GM19467 (cell line): Measurements from ENCODE around the gene PRKCA.

Experiments used
- ATAC-seq: cut with Tn5 transposase; IDR thresholded peaks from one replicate; pipeline ENCODE4 v1.9.1; 2021; ENCODE audit warnings: mild to moderate bottlenecking, moderate library complexity; ENCODE audit not compliant: unreplicated experiment

Gene PRKCA

DNA sequence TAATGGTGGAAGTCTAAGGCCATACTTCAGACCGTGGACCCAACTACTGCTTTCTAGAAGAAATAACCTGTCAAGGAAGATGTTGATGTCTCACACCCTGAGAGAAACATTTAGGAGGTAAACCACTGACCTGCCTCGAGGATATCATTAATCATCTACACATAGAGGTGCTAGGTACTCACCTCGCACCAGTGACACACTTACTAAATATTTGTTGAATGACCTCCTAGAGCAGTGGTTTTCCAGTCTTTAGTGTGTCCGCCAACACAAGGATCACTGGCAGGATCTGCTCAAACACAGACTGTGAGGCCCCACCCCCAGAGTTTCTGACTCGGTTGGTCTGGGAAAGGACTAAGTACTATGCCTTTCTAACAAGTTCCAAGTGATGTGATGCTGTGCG, 335.1 kb downstream of the PRKCA start:
- no peak for ATAC-seq

DNA sequence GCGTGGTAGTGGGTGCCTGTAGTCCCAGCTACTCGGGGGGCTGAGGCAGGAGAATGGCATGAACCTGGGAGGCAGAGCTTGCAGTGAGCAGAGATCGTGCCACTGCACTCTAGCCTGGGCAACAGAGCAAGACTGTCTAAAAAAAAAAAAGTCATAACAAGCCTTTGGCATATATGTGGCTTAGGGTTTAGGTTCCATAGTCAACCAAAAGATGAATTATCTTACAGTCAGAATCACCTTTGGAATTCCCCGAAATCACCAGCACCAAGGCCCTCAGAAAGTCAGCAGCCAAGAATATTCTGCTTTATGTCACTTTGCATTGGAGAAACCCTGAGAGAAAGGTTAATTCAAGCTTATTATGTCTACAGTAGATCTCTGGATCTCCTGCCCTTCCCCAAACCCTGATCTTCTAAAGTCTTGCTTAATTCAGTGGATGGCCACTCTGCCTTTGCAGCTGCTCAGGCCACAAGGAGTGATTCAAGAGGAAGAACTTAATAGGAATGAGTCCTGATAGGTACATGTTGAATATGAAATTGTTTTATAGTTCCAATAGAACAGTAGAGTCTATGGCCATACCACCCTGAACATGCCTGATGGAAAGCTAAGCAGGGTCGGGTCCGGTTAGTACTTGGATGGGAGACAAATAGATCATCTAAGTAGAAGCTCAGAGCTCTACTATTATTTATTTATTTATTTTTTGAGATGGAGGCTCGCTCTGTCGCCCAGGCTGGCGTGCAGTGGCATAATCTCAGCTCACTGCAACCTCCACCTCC, 336.5 kb downstream of the PRKCA start:
- ATAC-seq = no peak

DNA sequence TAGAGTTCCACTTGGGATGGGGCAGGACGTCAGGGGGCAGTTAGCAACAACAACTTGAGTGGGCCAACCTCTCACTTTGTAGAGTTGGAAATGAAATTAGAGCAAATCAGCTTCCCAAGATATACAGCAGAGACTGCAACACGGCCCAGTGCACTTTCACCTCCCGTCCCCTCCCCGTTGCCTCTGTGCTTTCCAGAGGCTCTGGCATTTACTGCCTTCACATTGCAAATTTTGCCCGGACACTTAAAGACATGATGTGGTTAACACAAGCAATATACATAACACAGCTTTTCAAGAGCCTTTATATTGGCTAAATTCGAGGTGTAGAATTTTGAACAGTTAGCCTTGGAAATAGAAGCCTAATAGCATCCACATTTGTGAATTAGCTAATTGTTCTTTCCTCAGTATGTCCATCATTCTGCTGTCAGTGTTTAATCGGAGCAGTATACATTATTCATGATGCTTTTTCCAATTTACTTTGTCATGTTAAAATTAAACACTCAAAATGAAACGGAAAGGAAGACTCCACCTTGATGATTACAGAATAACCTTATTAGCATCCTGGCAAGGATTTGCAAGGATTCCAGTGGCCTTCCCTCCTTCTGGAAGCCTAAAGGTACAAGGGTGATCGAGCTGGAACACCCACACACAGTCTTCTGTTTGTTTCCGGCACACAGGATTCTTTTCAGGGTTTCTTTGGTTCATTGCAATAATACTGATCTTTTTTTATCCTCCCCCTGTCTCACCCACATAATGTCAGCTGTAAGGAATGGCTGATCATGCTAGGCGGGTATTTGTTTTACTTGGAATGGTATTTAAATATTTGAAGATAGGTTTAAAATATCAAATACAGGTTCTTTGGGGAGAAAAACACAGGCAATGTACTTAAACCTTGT, 341.6 kb downstream of the PRKCA start:
- no peak for ATAC-seq

DNA sequence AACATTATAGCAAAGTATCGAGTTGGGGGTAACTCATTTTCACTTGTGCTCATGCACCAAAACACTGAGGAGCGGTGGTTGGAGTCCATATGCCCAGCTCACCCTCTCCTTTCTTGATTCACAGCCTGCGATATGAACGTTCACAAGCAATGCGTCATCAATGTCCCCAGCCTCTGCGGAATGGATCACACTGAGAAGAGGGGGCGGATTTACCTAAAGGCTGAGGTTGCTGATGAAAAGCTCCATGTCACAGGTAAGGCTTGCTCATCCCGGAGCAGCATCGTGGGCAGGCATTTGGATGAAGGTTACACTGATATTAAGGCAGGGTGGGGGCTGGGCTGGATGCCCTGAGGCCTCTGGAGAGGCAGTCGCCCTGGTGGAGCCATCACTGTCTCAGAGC, 342.8 kb downstream of the PRKCA start:
- ATAC-seq = no peak

DNA sequence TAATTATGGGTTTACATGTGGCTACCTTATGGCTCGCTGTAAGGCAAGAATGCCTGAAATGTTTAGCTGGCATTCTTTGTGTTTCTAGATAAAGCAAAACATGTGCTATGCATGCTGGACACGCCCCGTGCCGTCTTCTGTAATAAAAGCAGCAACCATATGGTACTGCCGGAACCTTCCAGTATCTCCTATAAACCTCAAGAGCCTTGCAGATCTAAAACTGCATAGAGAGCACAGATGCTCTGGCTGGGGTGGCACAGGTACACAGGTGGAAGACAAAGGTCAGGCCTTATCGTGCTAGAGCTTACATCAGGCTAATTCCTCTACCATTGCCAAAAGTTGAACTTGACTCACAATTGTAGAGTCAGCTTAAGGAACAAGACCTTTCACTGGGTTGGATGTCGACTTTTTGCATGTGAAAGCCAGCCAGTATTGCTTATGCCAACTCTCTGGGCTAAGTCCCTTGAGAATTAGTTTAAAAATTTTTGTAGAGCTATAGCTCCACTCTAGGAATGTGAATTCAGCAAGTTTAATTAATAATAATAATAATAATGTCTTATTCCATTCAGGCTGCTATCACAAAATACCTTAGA, 345.1 kb downstream of the PRKCA start:
- ATAC-seq = no peak

DNA sequence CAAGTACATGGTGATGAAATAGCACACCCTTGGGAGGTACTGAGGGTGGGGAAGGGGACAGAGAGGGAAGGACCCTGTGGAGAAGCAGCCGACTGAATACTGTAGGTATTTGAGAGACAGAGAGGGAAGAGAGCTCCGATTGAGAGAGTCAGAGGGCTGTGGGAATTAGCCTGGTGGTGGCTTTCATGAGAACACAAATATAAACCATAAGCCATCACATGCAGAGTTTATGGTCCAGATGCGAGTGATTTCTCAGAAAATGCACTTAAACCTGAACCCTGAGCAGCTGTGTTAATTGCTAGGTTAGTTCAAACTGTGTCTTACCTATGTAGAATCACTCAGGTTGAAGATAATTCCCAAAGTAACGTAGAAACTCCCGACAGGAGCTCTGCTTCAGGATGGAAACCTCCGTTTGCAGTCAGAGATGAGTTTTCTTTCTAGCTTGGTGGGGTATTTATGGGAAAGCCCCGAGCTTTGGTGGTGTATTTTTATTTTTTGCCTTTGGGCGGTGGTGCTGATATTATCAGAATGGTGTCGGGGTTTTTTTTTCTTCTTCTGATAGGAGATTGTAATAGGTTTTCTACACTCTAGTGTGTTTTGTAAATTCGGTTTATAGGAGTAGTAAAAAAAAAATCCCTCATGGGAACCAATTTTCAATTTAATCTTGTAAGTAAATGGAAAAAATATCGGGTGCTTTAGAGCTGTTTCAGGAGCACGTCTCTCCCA, 347.6 kb downstream of the PRKCA start:
- ATAC-seq = no peak

DNA sequence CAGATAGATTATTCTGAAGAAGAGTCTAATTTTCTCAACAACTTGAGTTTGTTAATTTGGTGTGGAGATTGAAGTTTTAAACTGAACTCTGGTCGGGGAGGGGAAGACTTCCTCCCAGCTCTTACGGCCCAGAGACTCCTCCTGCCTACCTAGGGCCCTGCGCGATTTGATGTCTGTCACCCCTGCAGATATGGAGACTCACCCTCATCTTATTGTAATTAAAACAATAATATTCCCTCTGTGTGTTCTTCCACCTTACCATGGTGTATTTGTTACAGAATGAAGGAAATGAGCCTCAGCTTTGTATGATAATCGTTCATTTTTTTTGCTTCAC, 348.1 kb downstream of the PRKCA start:
- ATAC-seq = no peak

DNA sequence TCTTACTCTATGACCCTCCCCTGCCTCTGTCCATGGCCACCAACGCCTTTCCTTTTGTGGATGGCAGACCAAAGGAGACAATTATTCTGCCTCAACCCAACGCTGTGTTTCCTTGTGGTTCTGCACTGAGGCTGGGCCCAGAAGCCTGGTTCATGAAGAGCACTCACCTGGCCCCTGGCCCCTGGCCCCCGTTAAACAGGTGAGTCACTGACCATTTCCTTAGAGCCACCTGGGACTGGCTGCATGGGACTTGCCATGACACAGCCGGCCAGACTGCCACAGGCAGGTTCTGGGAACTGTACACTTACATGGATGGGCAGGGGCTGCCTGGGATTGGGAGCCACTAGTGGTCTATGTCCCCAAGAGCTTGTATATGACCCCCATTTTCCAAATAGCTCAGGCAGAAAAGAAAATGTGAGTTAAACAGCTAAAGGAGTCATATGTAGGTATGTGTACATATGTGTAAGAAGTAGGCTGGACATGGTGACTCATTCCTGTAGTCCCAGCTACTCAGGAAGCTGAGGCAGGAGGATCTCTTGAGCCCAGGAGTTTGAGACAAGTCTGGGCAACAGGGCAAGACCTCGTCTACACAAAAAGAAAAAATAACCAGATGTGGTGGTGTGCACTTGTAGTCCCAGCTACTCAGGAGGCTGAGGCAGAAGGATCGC, 350.6 kb downstream of the PRKCA start:
- ATAC-seq = no peak

DNA sequence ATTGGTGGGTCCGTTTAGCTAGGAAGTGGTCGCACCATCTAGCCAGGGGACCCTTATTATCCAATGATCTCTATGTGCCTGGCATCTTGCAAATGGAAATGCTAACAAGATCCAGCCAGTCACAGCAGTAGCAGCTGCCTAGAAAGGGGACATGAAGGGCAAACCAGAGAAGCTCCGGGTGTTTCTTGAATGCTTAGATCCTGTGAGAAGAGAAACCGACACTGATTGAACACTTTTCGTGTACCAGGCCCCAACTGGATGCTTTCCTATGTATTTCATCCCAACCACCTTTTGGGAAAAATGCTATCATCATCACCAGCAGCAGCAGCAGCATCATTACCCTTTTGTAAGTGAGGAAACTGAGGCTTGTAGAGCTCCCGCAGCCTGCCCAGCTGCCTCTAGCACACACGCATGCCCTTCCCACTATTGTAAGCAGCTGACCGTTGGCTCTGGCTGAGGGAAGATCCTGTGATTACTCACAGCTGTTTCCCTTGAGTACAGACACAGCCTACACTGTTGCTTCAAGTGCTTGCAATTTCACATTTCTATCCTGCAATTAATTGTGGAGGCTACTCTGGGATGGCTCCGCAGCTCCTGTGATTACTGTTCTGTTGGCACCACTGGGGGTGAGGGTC, 351.8 kb downstream of the PRKCA start:
- no peak for ATAC-seq

DNA sequence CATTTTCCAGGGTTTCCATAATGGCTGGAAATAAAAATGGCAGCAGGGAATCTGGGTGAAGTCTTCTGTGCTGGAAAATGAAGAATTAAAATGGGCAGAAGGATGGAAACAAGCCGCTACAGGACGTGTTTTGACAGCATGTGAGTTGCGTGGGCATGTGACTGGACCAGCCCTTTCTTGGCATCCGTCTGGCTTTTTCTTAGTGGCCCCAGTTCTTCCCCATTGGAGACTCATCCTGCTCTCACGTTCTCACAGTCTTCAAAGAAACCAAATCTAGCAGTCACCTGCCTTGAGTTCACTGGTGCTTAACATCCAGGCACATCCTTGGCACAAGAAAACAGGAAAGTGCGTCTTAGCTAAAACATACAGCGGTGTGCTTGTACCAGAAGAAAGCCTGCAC, 352.4 kb downstream of the PRKCA start:
- no peak for ATAC-seq

DNA sequence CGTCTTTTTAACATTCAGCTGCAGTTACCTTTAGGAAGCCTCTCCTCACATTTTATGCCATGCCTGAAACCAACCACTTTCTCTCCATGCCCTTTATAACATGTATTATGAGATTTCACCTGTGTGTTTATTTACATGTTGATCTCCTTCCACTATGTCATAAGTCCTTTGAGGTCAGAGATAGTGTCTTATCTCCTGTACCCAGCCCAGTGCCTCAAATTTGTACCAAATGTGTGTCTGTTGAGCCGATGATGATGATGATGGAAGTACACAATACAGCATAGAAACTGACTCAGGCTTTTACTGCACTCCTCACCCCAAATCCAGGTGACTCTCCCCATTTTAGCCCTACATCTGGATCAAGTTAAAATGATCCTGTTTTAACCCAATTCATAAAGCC, 353.0 kb downstream of the PRKCA start:
- ATAC-seq = no peak

DNA sequence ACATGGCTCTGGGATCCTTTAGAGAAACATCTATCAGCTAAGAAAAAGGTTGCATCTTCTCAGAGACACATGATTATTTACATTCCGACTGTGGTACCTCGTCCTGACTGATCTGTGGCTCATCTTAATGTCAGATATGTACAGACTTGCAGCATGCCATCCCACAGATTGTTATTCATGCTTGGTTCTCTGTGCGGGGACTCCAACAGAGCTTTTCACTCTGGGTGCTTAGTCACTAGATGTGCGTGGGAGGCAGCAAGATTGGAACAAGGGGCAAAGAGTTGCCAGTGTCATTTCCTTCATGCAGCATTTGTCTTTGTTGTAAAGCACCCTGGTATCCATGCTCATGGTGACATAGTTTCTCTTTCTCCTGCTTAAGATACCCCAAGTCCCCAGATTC, 353.4 kb downstream of the PRKCA start:
- no peak for ATAC-seq

DNA sequence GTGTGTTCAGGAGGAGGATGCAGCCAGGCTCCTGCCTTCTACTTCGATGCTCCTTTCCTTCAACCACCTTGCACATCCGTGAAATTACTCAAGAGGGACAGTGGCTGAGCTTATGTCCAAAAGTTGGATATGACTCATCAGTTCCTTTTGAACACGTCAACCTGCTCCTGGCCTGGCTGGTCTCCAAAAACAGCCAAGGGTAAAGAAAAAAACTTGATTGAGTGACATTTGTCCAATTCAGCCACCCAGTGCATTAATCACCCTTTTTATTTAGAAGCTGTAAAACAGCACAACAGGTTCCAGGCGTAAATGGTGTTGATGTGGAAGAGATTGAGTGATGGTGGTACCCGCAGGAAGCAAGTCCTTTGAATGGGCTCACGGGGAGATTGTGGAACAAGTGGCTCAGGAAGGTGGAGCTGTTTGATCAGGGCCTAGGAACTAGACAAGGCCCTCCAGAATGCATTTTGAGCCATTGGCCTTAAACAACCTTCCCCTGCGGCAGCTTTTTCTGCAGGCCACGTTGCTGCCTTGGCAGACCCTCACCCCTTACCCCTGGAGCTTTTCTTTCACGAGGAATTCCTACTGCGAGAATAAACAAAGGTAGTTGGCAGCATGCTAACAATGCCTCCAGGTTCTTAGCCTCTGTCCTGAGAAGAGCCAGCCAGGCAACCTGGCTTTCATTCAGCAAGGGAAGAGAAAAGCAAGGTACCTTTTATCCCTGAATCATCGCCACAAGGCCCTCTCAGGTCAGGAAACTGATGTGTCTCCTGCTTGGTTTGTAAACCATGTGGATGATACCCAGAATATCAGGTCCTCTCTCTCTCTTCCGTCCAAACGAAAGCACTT, 359.2 kb downstream of the PRKCA start:
- no peak for ATAC-seq

DNA sequence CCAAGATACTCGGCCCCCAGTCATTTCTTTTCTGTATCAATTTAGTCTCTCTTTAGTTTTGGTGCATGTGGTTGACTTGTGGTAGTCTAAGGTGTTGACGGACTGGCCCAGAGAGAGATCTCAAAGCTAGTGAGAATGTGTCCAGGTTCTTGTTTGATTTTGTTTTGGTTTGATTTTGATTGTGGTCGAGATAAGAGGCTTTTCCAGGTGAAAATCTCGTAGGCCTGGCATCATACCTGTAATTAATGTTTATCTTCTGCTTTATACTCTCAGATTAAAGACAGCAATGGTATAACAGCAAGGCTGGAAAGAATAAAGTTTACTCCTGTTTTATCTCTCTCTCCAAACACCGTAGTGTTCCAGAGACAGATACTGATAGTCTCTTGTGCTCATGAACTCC, 360.1 kb downstream of the PRKCA start:
- ATAC-seq = no peak

DNA sequence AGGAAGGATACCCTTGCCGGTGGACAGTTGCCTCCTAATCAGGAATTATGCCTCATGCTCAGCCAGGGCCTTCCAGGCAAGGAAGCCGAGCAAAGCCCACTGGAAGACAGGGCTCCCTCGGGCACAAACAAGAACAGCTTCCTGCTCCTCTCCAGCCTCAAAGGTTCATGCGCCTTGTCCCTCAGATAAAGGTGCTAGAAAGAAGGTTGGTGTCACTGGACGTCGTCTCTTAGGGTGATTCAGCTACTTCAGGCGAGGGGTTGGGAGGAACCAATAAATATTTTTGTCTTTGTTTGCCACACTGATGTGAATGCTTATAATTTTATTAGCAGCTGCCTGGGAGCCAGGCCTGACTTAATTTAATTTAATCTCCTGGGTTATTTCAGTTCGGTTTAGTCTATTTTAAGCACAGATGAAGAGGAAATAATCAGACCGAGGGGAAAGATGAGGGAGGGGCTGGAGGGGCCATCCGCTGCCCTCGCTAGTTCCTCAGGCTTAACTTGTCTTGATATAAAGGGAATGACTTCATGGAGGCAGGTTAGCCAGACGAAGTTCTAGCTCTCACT, 360.7 kb downstream of the PRKCA start:
- no peak for ATAC-seq

DNA sequence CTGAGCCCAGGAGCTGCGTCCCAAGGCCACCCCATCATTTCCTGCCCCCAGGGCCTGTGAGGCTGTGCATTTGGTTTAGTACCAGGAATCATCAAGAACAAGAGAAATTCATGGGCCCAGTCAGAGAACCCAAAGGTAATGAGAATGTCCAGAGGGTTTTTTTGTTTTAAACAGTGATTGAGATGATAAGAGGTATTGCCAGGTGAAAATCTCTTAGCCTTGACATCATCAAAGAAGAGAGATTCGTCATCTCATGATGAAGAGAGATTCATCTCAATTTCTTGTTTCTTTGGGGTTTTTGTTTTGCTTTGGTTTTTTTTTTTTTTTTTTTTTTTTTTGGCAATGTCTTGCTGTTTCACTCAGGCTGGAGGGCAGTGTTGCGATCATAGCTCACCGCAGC, 361.9 kb downstream of the PRKCA start:
- no peak for ATAC-seq

DNA sequence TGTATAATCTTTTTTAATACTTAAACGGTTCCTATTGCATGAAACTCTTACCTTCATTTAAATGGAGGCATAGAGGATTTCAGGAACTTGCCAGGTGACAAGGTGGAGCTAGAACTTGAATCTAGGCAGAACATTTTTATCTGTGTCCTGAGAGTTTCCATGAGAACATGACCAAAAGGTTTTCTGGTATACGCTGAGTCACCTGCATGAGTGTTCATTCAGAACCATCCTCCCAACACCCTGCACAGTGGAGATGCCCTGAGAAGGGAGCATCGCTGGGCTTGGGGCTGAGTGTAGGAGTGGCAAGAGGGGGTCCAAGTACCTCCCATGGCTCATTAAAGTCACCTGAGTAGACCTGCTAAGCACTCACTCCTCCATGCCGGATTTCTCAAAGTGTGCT, 362.8 kb downstream of the PRKCA start:
- no peak for ATAC-seq

DNA sequence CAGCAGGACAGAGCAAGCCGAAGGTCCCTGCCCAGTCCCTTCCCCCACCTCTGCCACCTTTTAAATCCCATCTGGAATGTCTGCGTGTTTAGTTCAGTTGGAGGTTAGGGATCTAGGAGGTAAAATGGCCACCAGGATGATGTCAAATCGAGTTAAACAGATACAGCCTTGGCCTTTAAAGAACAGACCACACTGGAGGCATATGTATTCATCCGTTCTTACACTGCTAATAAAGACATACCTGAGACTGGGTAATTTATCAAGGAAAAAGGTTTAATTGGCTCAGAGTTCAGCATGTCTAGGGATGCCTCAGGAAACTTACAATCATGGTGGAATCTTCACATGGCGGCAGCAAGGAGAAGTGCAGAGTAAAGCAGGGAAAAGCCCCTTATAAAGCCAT, 364.7 kb downstream of the PRKCA start:
- ATAC-seq = no peak

DNA sequence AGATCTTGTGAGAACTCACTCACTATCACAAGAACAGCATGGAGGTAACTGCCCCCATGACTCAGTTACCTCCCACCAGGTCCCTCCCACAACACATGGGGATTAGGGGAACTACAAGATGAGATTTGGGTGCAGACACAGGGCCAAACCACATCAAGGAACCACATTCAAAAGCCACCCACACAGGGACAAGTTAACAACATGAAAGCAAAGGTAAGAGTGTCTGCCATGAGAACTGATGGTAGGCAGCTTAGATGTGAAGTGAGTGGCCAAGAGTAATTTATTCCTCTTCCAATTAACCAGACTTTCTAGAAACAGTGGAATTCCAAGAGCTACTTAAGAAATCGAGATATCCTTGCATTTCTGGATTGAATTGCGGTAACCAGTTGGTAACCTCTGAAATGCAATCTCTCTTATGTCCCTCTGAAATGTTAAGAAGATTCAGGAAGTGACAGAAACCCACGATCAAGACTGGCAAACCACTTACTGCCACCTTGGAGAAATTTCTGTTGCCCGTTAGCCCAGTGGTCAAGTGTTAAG, 365.1 kb downstream of the PRKCA start:
- no peak for ATAC-seq
